CD4-positive, alpha-beta T cell treated with Interleukin-1 beta for 1 hour (primary cell): ENCODE results near the gene RIN2.

Source experiments
- DNase-seq, 2 donors: peaks; one replicate each; pipeline ENCODE4 v3.0.0-alpha.2; 2020 to 2022

RIN2 gene

DNA sequence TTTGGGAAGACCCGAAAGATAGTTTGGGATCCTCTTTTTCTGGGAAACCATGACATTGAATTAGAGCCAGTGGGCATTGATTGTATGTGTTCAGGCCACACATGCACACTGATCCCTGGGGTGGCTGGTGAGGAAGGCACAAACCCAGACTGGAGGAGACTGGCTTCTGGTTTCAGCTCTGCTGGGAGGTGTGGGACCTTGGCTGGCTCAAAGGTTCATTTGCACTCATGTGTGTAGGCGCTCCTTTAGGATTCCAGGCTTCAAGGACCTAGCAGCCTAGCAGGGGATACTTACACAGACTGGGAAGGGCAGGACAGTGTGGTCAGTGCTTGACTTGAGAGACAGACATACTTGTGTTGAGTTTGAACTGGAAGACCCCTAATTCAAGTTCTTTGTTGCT is 7.2 kb downstream of the RIN2 start:
- DNase-seq: no peak

DNA sequence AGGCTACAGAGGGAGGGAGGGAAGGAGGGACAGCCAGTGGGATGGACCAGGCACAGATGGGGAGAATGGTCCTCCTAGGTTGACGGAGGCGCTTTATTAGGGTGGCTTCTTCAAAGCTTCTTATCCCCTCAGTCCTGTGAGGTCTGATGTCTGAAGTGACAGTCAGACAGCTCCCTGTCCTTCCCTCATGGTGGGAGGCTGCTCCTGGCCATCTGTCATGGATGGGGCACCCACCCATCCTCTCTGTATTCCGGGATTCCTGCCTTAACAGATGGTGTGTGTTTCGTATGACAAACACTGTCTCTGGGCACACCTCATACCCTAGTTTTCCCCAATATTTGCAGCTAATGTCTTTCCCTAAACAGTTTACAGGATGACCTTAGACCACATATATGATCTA is 7.9 kb downstream of the RIN2 start:
- no peak for DNase-seq

DNA sequence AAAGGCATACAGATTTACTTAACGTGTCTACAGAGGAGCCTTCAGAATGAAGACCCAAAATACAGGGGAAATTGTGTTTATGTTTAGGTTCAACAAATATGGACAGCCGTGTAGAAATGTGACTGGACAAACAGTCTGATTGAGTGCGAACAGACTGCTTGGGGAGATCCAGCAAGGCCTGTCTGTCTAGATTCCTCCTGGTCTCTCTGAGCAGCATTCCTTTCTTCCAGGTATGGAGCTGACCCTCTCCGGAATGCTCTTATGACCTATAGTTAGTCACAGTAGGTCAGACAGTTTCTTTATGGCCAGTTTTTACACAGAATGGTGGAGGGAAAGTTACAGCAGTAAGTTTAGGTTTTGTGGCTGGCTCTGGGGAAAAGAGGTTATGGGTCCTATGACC is 9.0 kb downstream of the RIN2 start:
- no peak for DNase-seq

DNA sequence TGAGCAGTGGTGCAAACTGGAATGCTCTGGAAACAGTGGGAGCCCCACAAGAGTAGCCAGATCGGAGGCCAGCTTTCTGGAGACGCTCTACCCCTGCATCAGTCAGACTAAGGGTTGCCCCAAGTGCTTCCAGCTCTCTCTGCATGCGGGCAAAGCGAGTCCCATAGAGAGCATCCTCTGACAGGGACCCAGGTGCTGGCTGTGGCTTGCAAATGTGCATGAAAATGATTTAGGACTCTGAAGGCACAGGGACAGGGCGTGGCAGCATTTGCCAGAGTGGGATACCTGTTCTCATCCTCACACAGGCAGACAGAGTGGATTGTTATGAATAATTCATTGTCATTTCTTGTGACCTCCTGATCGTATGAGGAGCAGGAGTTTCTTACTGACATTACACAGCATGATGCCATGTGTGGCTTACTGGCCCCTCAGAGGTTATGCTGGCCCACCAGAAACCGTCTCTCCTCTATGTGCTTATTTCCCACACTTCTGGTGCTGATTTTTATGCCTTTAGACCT is 10.3 kb downstream of the RIN2 start:
- DNase-seq: no peak

DNA sequence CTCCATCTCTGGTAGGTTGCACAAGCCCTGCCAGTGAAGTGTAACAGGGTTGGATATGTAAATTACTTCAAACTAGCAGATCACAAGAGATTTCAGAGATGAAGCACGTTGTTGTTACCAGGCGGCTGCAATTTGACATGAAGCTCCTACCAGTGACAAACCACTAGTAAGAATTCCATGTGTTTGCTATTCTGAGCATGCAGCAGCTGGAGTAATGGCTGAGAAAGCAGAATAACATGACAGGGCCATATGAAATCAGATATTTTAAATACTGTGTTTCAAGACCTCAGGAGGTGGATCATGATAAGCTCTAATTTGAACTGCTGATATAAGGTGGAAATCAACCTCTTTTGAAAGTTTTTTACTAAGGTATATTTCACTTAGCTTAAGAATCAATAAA is 11.4 kb downstream of the RIN2 start:
- no peak for DNase-seq

DNA sequence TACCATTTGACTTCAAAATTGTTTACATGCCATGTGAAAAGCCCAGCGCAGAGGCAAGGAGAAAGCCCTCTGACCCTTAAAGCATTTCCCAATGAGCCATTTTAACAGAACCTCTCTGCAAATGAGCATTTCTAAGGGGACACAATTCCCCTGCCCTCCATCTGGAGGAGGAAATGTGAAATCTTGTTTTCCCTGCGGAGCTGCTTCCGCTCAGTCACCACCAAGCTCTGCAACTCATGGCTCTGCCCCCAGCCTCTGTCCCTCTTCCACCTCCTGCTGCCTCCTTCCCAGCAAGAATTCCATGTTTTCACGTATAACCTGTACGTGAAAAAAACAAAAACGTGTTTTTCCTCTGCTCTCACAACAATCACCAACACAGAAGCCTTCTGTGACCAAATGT is 12.3 kb downstream of the RIN2 start:
- DNase-seq: no peak

DNA sequence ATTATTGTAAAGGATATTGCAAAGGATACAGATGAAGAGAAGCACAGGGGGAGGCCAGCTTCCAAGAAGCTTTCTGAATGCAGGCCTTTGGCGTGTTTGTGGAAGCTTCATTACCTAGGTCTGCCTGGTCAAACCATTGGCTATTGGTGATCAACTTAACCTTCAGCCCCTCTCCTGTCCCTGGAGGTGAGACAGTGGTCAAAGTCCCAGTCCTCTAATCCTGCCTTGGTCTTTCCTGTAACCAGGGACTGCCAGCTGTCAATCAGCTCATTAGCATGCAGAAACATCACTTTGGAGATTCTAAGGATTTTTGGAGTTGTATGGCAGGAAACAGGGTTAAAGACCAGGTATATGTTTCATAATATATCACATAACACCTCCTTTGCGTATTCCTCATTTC is 13.0 kb downstream of the RIN2 start:
- no peak for DNase-seq

DNA sequence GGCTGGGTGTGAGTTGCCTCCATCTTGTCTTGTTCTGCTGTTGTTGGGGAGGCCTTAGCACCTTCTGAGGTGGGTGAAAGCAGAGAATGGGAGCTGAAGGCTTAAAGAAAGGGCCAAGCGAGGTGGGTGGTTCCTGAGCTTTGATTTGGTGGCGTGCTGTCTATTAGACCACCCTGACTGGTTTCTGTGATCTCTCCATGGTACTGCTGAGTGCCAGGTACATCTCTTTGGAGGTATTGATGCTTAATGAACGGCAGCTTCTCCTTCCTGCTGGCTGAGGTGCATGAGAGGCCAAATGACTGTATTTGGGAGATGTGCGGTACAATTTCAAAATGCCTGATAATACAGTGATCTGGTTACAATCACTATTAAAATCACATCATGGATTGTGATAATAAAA is 15.4 kb downstream of the RIN2 start:
- no peak for DNase-seq

DNA sequence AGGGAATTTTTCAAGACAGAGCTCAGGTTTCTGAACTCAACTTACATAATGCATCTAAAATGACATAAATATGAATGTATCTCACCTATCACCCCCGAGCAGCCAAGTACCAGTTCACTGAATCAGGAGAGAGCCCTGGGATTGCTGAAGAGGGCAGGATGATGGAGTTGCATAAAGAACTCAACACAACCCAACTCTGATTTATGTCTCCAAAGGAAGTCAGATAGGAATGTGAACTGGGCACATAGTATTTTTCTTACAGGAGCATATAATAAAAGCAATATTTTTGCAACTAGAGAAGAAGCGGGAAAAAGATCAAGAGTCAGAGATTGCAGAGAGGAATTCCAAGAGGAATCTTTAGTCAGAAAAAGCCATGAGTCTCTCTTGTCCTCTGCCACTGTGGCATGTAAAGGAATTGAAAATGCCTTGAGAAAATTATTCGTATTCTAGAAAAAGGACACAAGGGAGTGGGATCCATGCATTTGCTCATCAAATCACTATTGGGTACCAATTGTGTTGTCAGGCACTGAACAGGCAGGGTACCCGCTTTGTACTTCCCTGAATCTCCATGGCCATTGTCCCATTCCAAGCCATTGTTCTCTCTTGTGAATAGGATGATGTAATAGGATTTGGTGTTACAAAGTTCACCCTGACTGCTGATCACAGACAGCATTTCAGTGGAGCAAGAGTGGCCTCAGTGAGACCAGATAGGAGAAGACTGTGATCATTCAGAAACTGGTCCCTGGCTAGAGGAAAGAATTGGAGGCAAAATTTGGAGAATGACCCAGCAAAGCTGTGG is 16.3 kb downstream of the RIN2 start:
- DNase-seq: no peak

DNA sequence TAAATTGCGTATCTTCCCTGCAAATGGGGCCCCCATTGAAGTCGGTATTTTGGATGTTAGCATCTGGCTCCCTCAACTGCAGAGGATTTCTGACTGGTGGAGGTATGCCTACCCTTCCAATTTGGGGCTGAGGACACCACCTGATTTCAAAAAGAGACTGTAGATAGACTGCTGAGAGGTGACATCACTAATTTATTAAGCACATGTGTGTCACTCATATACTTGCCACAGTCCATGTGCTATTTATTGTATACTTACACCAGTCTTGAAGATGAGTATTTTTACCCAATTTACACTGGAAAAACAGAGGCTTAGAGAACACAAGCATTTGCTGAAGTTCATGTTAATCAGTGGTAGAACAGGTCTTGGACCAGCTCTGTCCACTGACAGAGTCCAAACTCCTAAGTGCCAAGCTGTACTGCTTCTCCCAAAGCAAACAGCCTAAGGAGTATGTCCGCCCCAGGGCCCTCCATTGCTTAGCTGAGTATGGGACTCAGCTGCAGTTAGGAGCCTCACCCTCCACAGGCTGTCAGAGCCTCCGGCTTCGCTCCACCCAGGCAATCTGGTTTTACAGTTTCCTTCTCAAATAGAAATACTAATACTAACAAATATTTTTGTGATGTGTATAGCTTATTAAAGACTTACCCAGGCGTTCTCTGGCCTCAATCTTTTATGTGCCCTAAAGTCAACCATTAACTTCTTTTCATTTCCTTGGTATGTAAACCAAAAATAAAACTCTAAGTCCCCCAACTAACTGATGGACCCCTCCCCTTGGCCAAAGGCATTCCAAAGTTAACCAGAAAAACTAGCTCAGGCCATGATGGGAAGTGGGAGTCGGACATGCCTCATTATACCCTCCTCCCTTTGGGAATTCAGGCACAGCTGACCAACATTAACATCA is 17.5 kb downstream of the RIN2 start:
- no peak for DNase-seq

DNA sequence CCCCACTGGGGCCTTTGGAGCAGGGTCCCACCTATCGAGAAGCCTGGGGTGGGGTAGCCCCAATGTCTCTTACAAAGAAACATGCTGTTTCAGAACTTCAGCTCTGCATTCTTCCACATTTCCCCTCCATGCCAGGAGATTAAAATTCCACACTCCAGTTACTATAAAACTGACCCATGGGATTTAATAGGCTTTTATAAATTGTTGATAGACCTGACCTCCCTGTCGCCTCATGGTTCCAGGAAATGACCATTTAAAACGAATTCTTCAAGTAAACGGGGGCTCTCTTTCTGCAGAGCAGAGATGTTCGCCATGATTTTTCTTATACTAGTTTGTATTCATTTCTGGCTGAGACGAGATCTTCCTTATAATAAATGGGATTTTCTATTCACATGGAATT is 19.3 kb downstream of the RIN2 start:
- DNase-seq: no peak

DNA sequence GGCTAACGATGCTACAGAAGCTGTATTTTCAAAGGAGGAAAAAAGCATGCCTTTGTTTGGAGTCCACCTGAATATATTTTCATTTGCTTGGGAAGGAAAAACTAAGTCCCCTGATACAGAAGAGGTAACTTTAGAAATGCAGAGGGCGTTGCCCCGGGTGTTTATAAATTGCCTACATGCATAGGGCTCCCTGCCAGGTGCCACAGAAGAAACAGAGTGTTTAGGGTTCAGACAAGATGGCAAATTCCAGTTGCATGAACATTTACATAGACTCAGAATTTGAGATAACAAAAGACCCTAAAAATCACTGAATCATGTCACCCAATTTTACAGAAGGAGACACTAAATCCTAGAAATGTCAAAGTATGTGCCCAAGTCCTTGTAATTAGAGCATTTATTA is 19.9 kb downstream of the RIN2 start:
- DNase-seq: no peak

DNA sequence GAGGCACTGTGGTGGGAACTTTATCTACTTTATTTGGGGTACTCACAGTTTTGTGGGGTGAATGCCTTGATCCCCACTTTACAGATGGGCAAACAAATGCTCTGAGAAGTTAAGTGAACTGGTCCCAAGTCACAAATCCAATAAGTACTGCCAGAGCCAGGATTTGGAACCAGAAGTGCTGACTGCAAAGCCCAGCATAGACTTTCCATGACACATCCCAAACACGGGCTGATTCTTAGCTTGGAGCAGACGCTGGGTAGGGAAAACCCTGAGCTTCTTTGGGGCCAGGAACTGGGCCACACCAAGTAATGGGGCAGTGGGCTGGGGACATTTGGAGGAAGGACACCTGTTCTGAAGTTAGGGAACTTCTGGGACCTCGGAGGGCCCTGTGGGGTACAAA is 20.3 kb downstream of the RIN2 start:
- no peak for DNase-seq

DNA sequence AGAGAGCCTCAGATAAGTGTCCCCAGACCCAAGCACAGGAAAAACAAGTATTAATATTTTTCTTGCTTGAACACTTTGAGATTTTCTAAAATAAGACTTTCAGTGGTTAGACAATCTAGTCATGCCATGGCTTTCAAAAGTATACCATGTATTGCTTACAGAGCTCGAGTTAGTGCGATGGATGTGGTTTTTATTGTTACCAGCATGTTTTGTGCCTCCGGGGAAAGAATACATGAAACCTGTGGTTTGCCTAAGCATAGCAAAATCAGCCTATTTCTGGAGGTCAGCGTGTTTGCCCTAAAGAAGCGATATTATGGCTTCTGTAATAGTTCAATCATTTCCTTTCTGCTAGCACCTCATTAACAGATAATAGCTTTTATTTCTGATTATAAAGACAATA is 21.6 kb downstream of the RIN2 start:
- no peak for DNase-seq

DNA sequence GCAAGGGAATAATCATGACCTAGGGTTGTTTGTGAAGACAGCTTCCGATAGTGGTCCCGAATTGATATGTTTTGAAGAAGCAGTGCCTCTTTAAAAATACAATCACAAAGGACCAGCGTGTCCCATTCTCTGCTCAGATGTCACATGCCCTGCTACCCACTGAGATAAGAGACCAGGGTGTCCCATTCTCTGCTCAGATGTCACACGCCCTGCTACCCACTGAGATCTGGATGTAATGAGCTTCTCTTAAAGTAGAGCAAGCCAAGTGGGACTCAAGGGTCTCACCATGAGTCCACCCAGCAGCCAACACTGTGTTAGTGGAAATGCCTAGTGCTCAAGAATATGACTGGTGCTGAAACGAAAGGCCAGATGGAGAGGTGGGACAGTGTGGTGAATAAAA is 22.2 kb downstream of the RIN2 start:
- no peak for DNase-seq

DNA sequence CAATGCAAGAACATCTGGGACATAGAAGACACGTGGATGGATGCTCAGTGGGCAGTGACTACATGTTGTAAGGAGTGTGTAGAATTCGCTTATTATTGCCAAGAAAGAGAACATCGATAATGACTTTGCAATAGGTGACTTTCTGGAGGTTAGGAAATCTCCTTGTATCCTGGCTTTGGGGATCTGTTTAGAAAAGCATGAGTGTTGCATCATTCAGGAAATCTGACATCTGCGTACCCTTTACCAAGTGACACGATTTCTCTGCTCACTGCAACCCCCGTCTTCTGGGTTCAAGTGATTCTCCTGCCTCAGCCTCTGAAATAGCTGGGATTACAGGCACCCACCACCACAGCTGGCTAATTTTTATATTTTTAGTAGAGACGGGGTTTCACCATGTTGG is 23.2 kb downstream of the RIN2 start:
- no peak for DNase-seq

DNA sequence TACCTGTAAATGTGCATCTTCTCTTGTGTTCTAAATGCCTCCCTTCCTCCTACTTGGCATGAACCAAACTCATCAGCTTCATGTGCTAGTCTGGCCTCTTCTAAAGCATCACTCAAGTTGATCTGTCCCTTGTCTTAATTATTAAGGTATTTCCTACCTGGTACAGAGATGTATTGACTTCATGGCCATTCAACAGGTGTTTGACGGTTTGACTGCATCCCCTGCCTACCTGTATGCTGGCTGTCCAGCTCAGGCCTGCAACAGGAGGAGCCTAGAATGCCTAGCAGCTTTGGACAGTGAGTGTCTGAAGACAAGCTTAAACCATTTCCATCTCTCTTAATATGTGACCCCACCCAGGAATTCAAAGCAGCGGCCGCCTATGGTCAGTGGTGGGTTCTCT is 24.6 kb downstream of the RIN2 start:
- no peak for DNase-seq

DNA sequence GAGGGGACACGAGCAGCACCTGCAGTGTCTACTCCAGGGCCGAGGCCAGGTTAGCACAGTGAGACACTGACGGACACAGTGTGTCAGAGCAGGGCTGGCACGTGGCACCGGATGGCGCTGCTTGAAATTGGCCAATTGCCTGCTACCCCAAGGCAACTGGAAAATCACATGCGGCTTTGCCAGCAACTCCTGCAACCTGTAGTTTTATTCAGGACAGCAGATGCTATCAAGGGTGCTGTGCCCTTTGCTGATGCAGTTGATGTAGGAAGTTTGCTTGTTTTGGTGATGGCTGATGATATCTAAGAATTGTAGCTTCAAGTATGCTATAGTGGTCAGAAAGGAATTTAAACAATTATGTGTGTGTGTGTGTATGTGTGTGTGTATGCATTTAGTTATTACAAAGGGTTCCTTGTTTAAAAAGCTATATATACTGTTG is 25.9 kb downstream of the RIN2 start:
- DNase-seq: no peak

DNA sequence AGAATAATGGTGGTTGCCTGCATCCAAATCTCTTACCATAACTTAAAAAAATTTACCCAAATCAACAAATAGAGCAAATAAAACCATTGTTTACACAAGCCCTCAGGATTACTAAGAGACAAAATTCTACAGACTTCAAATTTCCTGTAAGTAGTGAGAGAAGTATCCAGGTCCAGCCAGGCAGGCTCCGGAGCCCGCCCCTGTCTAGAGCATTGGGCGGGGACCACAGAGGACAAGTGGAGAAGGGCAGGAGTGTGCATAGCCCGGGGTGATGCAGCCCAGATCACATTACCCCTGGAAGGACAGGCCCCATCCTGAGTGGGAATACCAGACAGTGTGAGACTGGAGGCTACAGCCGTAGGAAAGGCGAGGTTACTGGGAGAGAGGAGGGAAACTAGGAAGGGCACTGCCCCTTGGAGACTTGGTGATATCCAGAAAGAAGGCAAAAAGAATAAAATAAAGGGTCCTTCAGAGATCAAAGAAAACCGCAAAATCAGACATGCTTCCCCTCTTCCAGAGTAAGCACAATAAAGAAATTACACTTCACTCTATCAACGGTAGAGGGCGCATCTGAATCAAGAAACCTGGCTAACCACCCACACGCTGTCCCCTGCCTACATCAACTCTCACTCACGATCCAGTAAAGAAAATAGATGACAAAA is 26.6 kb downstream of the RIN2 start:
- DNase-seq: peak; percentile 22 to 35

DNA sequence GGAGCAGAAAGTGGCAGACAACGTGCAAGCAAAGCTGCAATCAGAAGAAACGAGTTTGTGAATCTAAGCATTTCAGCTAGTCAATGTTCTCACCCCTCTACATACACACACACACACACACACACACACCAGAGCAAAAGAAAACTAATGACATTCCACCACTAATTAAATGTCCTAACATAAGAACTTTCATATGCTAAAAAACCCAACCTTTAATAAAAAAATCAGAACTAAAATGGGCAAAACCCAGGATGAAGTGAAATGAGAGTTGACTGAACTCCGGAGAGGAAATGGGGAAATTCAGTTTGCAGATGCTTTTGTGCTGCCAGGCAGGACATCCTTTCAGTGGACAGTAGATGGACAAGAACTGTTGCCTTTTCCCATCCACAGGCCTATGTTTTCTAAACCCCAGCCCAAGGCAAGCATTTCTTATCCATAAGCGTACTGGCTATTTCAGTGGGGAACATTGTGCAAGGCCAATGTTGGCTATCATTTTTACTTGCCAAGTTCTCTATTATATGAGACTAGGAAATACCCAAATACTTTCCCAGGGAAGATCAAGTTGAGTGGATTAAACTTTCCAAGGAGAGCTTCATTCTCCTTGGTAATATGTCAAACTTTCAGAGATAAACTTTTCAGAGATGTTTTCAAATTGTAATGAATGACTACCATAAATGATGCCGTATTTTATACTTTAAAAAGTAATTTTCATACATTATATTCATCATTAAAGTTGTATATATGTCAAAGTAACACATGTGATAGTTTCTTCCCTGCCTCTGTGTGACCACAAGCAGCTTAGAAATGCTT is 27.3 kb downstream of the RIN2 start:
- DNase-seq: no peak

DNA sequence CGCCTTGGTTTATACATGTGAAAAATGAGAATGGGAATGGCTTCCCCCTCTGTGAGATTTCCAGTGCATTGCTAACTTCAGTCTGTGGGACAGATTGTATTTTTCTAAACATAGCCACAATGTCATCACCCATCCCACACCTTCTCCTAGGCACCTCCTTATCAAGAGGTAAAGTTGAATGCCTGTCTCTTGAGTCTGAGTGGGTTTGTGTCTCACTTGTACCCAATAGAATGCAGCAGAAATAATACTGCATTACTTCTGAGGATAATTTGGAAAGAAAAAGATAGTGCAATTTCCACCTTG is 27.9 kb downstream of the RIN2 start:
- no peak for DNase-seq

DNA sequence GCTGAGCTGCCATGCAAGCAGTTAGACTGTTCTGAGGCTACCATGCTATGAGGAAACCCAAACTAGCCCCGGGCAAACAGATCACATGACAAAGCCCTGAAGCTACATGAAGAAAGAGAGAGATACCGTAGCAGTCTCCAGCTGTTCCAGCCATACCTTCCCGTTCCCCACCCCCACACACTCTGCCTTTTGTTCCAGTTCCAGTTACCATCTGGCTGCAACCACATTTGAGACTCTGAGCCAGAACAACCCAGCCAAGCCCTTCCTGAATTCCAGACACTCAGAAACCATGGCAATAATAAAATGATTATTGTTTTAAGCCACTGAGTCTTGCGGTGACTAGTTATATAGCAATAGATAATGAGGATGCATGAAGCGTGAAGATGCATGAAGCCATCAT is 28.3 kb downstream of the RIN2 start:
- no peak for DNase-seq

DNA sequence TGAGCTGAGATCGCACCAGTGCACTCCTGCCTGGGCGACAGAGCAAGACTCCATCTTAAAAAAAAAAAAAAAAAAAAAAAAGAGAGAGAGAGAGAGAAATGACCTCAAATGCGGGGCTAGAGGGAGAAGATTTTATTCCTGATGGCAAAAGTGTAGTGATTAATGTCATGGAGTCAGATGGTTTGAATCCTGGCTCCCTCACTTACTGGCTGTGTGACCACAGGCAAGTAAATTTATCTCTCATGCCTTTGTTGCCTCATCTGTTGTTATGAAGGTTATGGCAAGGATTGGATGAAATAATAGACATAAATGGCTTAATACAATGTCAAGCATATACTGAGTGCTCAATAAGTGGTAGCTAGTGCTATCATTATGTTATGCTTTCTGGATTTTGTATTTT is 29.3 kb downstream of the RIN2 start:
- no peak for DNase-seq
